Measurements from ENCODE around the gene NUAK1. TPM values are rescaled to one million over a fixed set of nuclear protein-coding genes. Genes with fewer than 3 reads are reported as not detected.
A peak's percentile ranks its signal among the peaks of the same experiment; 100 is the strongest.

Gene NUAK1
- total RNA-seq, 1 experiment from 2014 or later, result 10.1 TPM

DNA sequence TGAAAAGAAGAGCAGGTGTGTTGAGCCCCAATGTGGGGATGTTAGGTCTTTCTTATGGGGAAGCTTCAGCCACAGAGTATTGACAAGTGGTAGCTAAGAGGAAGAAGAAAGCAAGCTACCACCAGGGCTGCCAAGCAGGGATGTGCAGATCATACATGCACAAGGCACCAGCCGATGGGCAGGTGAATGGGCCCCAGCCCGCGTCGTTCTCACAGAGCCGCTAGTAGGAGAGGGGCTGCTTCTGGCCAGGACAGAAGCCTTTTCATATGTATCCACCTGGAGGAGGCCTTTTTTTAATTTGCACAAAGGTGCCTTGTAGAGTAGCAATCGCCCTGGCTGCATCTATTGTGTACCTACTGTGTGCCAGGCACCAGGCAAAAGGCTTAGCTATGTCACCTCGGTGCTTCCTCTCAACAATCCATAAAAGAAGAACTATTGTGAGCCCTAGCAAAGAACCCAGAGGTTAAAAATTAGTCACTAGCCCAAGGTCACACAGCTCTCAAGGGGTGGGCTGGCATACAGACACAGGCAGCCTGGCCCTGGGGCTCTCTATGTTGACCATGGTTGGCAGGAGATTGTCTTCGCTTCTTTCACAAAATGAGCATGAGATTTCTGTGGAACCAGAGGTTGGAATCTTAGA is 8.2 kb downstream of the NUAK1 start:
- TF ChIP-seq, protein P1, sequence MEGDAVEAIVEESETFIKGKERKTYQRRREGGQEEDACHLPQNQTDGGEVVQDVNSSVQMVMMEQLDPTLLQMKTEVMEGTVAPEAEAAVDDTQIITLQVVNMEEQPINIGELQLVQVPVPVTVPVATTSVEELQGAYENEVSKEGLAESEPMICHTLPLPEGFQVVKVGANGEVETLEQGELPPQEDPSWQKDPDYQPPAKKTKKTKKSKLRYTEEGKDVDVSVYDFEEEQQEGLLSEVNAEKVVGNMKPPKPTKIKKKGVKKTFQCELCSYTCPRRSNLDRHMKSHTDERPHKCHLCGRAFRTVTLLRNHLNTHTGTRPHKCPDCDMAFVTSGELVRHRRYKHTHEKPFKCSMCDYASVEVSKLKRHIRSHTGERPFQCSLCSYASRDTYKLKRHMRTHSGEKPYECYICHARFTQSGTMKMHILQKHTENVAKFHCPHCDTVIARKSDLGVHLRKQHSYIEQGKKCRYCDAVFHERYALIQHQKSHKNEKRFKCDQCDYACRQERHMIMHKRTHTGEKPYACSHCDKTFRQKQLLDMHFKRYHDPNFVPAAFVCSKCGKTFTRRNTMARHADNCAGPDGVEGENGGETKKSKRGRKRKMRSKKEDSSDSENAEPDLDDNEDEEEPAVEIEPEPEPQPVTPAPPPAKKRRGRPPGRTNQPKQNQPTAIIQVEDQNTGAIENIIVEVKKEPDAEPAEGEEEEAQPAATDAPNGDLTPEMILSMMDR (conservative IDR thresholded peaks at IDR 0.05), result no peak
- Mint-ChIP-seq H3K9me3 (no peaks in the 10 kb centered on the region), H3K4me3 (no peak overlapping the region; a peak in 1 of 5 replicates), H3K4me1 (peaks cover 91 to 93% of the 10 kb centered on the region in 2 experiments), H3K27me3 (ENCODE audit: low read depth) (no peaks in the 10 kb centered on the region), H3K36me3 (ENCODE audit: insufficient read depth in 1 of 3, low read depth in 3 of 3) (no peaks in the 10 kb centered on the region; a peak in 2 of 7 replicates), H3K27ac (peak overlapping the region; percentile 13 to 81 (median 66); a peak in 3 of 7 replicates)
- no peak overlapping the region for H2AFZ ChIP-seq (ENCODE audit: low read length)
- no peak overlapping the region for H4K91ac ChIP-seq (ENCODE audit: insufficient read length, low read depth, low read length)
- H3K79me1 ChIP-seq (ENCODE audit: insufficient read depth, low read depth, low read length, poor library complexity, severe bottlenecking), result no peaks in the 10 kb centered on the region
- WGBS (ENCODE audit: extremely low coverage, insufficient read length, low lambda C conversion rate), result no CpG with 5 or more reads among the region's 8 CpGs
- H4K20me1 ChIP-seq (ENCODE audit: control insufficient read depth, insufficient read depth, insufficient read length), result peaks cover 3% of the 10 kb centered on the region
- no peak overlapping the region for H2AK5ac ChIP-seq (ENCODE audit: insufficient read length, low read length)
- H2BK120ac ChIP-seq (ENCODE audit: low read depth, low read length, poor library complexity, severe bottlenecking), result no peak overlapping the region
- no peak overlapping the region for H3K9ac ChIP-seq (ENCODE audit: extremely low read depth, insufficient read length, low read length)
- no peak overlapping the region for H2BK12ac ChIP-seq (ENCODE audit: insufficient read length, low read depth, low read length)
- no peak overlapping the region for H2BK15ac ChIP-seq (ENCODE audit: low read depth, low read length)
- no peak overlapping the region for H4K5ac ChIP-seq (ENCODE audit: insufficient read length, low read depth, low read length)
- H3K4ac ChIP-seq (ENCODE audit: low read depth, low read length), result no peak overlapping the region
- H3T11ph ChIP-seq (ENCODE audit: low read length), result no peak overlapping the region
- H3K79me2 ChIP-seq (ENCODE audit: insufficient read depth, low read length), result peaks cover 10% of the 10 kb centered on the region; the same call in 1 of the 2 replicates
- H2BK5ac ChIP-seq (ENCODE audit: insufficient read length, low read length), result no peak overlapping the region
- no peak overlapping the region for H3K27ac ChIP-seq (ENCODE audit: insufficient read length, low read depth, low read length)
- DNase-seq, result peak; percentile 50
- H3K18ac ChIP-seq (ENCODE audit: insufficient read length, low read depth, low read length), result no peak overlapping the region
- peaks cover 33% of the 10 kb centered on the region for H3K4me1 ChIP-seq (ENCODE audit: insufficient read depth, low read length)
- no peak overlapping the region for H3K4me2 ChIP-seq (ENCODE audit: insufficient read depth, insufficient read length, low read length)
- H3K23me2 ChIP-seq (ENCODE audit: insufficient read length, low read depth, low read length, poor library complexity, severe bottlenecking), result no peaks in the 10 kb centered on the region
- H2BK20ac ChIP-seq (ENCODE audit: low read depth, low read length, poor library complexity, severe bottlenecking), result no peak overlapping the region
- no peak overlapping the region for H3K14ac ChIP-seq (ENCODE audit: insufficient read depth, low read length)
- no peak overlapping the region for H4K8ac ChIP-seq (replicated peaks; ENCODE audit: insufficient read length, low read depth, low read length)
- no peak overlapping the region for H3K23ac ChIP-seq (ENCODE audit: insufficient read length, low read depth, low read length)
- no peaks in the 10 kb centered on the region for H3K27me3 ChIP-seq (ENCODE audit: insufficient read depth, low read length)
- H3K56ac ChIP-seq (ENCODE audit: insufficient read length, low read depth, low read length), result no peak overlapping the region
- H3K9me3 ChIP-seq (ENCODE audit: control insufficient read depth, low read depth, low read length), result no peaks in the 10 kb centered on the region

Measured in H9 (cell line).